A549 treated with ZK216348 at 1 μM for 4 hours (cell line): ENCODE results near the gene TBCB. TPM values are rescaled to one million over a fixed set of nuclear protein-coding genes. Genes with fewer than 3 reads are reported as not detected.

Source experiments
- total RNA-seq: library from RNA; stranded (reverse); fragments of 200-300 nt; extraction: Qiagen RNA extraction; gene quantifications from 5 replicates; pipeline ENCODE4 v1.2.3, GENCODE V29; 2022; ENCODE audit warnings: low read depth

TBCB gene, protein sequence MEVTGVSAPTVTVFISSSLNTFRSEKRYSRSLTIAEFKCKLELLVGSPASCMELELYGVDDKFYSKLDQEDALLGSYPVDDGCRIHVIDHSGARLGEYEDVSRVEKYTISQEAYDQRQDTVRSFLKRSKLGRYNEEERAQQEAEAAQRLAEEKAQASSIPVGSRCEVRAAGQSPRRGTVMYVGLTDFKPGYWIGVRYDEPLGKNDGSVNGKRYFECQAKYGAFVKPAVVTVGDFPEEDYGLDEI
- total RNA-seq, result 403 to 570 TPM (median 545 TPM) in 5 replicates

GRCh38 chr19:36115453-36116343 lies at the start of gene TBCB:
Gene TBCB, plus strand, starts transcription at chr19:36115468. Its CDS starts 93 bp downstream, at chr19:36115561.

DNA sequence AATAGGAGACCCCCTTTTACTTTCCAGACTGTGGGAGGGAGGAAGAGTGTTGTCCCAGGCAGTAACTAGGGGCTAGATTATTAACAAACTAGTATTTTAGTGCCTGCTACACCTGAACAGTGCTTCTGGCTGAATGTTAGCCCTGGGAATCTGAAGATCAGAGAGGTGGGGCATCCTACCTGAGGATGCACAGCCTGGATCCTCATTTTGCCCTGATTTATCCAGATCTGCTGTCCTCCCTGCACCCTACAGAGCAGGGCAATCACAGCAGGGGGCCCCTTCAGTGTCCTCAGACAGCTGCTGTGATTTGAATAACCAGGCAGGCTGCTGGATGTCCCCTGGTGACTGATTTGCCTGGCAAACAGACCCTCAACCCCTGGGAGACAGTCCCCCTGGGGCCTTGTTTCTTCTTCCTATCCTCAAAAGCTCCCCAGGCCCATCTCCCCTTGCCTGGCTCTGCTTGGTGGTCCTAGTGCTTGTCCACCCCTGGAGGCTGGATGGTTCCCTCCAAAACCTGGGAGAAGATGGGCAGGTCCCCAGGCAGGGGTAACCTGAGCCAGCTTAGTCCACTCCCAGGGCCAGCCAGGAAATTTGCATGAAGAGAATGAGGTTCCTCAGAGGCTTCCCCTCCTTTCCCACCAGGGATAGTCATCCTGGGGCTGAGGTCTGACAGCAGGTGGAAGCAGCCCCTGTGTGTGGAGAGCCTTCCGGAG lies 4.6 kb upstream of the TBCB start, which contains the start of gene OVOL3:
Gene OVOL3, plus strand, starts transcription at position 657 of the 713 bp plus-strand sequence. CDS start 60 bp downstream, outside the sequence.

GRCh38 chr19:36114721-36115452 lies 381 bp upstream of the TBCB start, which contains the start of gene POLR2I:
Gene POLR2I, minus strand, starts transcription at chr19:36114875. Its CDS starts 19 bp downstream, at chr19:36114856.

DNA sequence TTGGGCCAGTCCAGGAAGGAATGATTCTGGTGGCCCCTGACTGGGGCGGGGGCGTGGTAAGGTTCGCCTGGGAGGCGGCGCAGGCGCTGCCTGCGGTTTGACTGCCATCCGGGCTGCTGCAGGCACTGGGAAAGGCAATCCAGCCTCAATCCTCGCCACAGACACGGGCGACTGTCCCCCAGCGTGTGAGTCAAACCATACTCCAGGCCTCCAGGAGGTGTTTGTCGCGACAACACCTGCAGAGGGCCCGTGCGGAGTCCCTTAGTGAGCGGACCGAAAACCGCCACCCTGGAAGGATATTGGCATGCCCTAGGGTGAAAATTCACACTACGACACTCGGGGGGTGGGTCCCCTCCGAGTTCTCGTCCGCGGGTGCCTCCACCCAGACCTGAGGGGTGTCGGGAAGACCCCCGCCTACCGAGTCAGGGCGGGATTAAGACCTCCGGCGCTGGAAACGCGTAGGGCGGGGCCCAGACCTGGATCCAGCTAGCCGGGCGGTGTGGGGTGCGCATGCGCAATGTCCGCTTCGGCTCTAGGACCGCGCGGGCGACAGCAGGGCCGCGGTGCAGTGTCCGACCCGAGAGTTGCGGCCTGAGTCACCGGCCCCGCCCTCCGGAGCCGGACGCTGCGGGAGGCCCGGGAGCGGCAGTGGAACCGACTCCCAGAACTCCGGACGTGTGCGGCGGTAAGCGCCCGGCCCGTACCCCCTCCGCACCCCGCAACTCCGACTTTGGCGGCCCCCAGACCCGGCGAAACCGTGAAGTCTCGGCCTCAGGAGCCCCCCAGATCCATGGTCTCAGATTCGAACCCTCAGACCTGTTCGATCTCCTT lies 24.4 kb downstream of the TBCB start, which contains the start of gene CAPNS1:
Gene CAPNS1, plus strand, starts transcription at position 594 of the 831 bp plus-strand sequence. CDS start 946 bp downstream, outside the sequence.

GRCh38 chr19:36152352-36153091 lies 37.3 kb downstream of the TBCB start, which contains the start of gene COX7A1:
Gene COX7A1, minus strand, starts transcription at chr19:36152447. Its CDS starts 40 bp downstream, at chr19:36152407.

Other genes starting within 250 kb of the TBCB start
- 72.6 to 97.1 TPM (median 93.4 TPM) in 5 replicates for gene APLP1, start 246.9 kb upstream of the TBCB start, total RNA-seq
- 4.2 to 8.9 TPM (median 7.8 TPM) in 5 replicates for gene NFKBID, start 214.9 kb upstream of the TBCB start, total RNA-seq
- gene HCST, start 212.9 kb upstream of the TBCB start, total RNA-seq, result 0.55 to 0.89 TPM (median 0.63 TPM) in 3 of 5 replicates, not detected in the others
- gene TYROBP, start 207.2 kb upstream of the TBCB start, total RNA-seq, result not detected in 5 replicates
- 9.8 to 25.6 TPM (median 24.1 TPM) in 5 replicates for gene LRFN3, start 179.1 kb upstream of the TBCB start, total RNA-seq
- 24.6 to 55.5 TPM (median 50.4 TPM) in 5 replicates for gene SDHAF1, start 120.3 kb upstream of the TBCB start, total RNA-seq
- gene SYNE4, start 106.7 kb upstream of the TBCB start, total RNA-seq, result 0.07 to 0.33 TPM (median 0.23 TPM) in 4 of 5 replicates, not detected in the other
- 22.9 to 29.8 TPM (median 26.6 TPM) in 5 replicates for gene ALKBH6, start 101.3 kb upstream of the TBCB start, total RNA-seq
- 0.53 to 0.99 TPM (median 0.90 TPM) in 5 replicates for gene CLIP3, start 82.6 kb upstream of the TBCB start, total RNA-seq
- gene THAP8, start 61.2 kb upstream of the TBCB start, total RNA-seq, result 3.4 to 8.1 TPM (median 7.1 TPM) in 5 replicates
- 15.0 to 30.0 TPM (median 28.9 TPM) in 5 replicates for gene WDR62, start 60.6 kb upstream of the TBCB start, total RNA-seq
- gene OVOL3, start 4.3 kb upstream of the TBCB start, total RNA-seq, result 0.23 TPM in 1 of 5 replicates, not detected in the others
- 220 to 305 TPM (median 245 TPM) in 5 replicates for gene POLR2I, start 593 bp upstream of the TBCB start, total RNA-seq
- 1,507 to 2,208 TPM (median 2,155 TPM) in 5 replicates for gene CAPNS1, start 24.6 kb downstream of the TBCB start, total RNA-seq
- not detected in 5 replicates for gene COX7A1, start 37.0 kb downstream of the TBCB start, total RNA-seq
- gene ZNF565, start 99.2 kb downstream of the TBCB start, total RNA-seq, result 3.7 to 5.4 TPM (median 4.2 TPM) in 5 replicates
- gene ZNF146, start 99.6 kb downstream of the TBCB start, total RNA-seq, result 109 to 188 TPM (median 120 TPM) in 5 replicates